Right lobe of liver (tissue), 6 donors: ENCODE measurements around the gene DIAPH1. TPM values are rescaled to one million over a fixed set of nuclear protein-coding genes. Genes with fewer than 3 reads are reported as not detected.

Experiments used
- ATAC-seq, 4 donors: fragments of 200-7000 bp; cut with Tn5 transposase; one replicate each; pipeline ENCODE4 v1.9.1; 2020; ENCODE audit warnings: mild to moderate bottlenecking in 4 of 4, moderate library complexity in 4 of 4
- DNase-seq, 3 donors: peaks; one replicate each; pipeline ENCODE4 v3.0.0-alpha.2; 2020
- H3K27ac ChIP-seq, 3 donors: fragments of 200-600 bp; one replicate each; pipeline ENCODE4 v1.8.0; 2022
- H3K27me3 ChIP-seq, 2 donors: fragments of 200-600 bp; one replicate each; pipeline ENCODE4 v1.8.0; 2022
- H3K36me3 ChIP-seq, 4 donors: fragments of 200-600 bp; sonication (generic) in 1 of 4; one replicate each; pipeline versions ENCODE4 v1.5.1 to v1.8.0; 2017 to 2022; ENCODE audit warnings: control low read depth in 1 of 4
- H3K4me1 ChIP-seq, 4 donors: fragments of 200-600 bp; sonication (generic) in 1 of 4; one replicate each; pipeline versions ENCODE4 v1.5.1 to v1.8.0; 2017 to 2022; ENCODE audit warnings: control low read depth in 1 of 4
- H3K4me3 ChIP-seq, 3 donors: fragments of 200-600 bp; one replicate each; pipeline ENCODE4 v1.8.0; 2022
- H3K9me3 ChIP-seq, 4 donors: fragments of 200-600 bp; sonication (generic) in 1 of 4; one replicate each; pipeline versions ENCODE4 v1.5.1 to v1.8.0; 2017 to 2022; ENCODE audit warnings: control low read depth in 1 of 4
- POLR2A ChIP-seq: fragments of 450-650 bp; IDR thresholded peaks from one replicate; pipeline ENCODE4 v1.6.1; 2017; ENCODE audit warnings: antibody characterized with exemption, mild to moderate bottlenecking
- WGBS: methylation state at CpG from one replicate; pipeline ENCODE4 v1.1.6; 2018; ENCODE audit warnings: low coverage, low lambda C conversion rate; ENCODE audit not compliant: insufficient coverage; ENCODE audit errors: missing lambda C conversion rate; 5-methylcytosine and 5-hydroxymethylcytosine counted together
- intact Hi-C, 2 donors: fragments of 100-400 bp; cut with DNase I; formaldehyde crosslinking; loops; one replicate each; pipeline versions ENCODE4 v1.11.2 to v1.14.1; 2022
- small RNA-seq, 2 experiments: library from RNA; depleted of rRNA; stranded (forward); fragments of <200 nt; gene quantifications; one replicate each; pipeline ENCODE3, GENCODE V24; 2016
- total RNA-seq, 6 experiments: library from RNA; depleted of rRNA in 2 of 6; stranded (reverse); fragments of >200 nt in 2 of 6; fragmentation: NEBNext Ultra II Directional in 3 of 6; extraction: Animal tissue kit (Norgen Biotek cat#: 25700) in 3 of 6; gene quantifications; one replicate each; pipeline versions ENCODE4 v1.1.0 to v1.2.4, GENCODE V29; 2016 to 2023
- TF ChIP-seq, protein P1 (sequence below), 4 donors: fragments of 200-600 bp in 3 of 4; fragments of 450-650 bp in 1 of 4; IDR thresholded peaks; one replicate each; pipeline versions ENCODE4 v1.5.1 to v1.8.0; 2016 to 2022; ENCODE audit warnings: antibody characterized with exemption in 4 of 4, mild to moderate bottlenecking in 2 of 4
- donor health status: DM: no; HTN: yes; CAD: no.
- donor health status: DM: no; HTN: no; CAD: no.
- donor health status: DM: no; HTN: no; CAD: no.
- donor health status: DM: no; HTN: yes; CAD: no.
- donor health status: DM: no; HTN: yes; CAD: no.

The DIAPH1 gene
- total RNA-seq, 6 experiments from 2014 or later, result 93.7 to 114 (median 107) TPM

DNA sequence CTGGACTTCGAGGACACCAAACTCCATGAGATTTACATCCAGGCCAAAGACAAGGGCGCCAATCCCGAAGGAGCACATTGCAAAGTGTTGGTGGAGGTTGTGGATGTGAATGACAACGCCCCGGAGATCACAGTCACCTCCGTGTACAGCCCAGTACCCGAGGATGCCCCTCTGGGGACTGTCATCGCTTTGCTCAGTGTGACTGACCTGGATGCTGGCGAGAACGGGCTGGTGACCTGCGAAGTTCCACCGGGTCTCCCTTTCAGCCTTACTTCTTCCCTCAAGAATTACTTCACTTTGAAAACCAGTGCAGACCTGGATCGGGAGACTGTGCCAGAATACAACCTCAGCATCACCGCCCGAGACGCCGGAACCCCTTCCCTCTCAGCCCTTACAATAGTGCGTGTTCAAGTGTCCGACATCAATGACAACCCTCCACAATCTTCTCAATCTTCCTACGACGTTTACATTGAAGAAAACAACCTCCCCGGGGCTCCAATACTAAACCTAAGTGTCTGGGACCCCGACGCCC is 141.7 kb downstream of the DIAPH1 start:
- Histone ChIP-seq H3K9me3 (no peaks in the 10 kb centered on the region), H3K4me1 (peaks cover 0 to 8% (median 2%) of the 10 kb centered on the region in 4 donors), H3K27me3 (peaks cover 0 to 4% of the 10 kb centered on the region in 2 donors), H3K36me3 (no peaks in the 10 kb centered on the region), H3K27ac (no peak overlapping the region), H3K4me3 (peak overlapping the region; percentile 55 to 67 (median 61))
- WGBS, result 41% methylated on average over 22 of the region's 24 CpGs
- DNase-seq (no peak), ATAC-seq (no peak)
- intact Hi-C loops, result loop anchor here in 1 of 2 donors (10.0 kb wide), 1 partner anchor 48 kb away; no protein-coding TSS in a partner anchor
- TF ChIP-seq, protein P1, sequence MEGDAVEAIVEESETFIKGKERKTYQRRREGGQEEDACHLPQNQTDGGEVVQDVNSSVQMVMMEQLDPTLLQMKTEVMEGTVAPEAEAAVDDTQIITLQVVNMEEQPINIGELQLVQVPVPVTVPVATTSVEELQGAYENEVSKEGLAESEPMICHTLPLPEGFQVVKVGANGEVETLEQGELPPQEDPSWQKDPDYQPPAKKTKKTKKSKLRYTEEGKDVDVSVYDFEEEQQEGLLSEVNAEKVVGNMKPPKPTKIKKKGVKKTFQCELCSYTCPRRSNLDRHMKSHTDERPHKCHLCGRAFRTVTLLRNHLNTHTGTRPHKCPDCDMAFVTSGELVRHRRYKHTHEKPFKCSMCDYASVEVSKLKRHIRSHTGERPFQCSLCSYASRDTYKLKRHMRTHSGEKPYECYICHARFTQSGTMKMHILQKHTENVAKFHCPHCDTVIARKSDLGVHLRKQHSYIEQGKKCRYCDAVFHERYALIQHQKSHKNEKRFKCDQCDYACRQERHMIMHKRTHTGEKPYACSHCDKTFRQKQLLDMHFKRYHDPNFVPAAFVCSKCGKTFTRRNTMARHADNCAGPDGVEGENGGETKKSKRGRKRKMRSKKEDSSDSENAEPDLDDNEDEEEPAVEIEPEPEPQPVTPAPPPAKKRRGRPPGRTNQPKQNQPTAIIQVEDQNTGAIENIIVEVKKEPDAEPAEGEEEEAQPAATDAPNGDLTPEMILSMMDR (IDR thresholded peaks at IDR 0.05), result no peak
- no peak for TF ChIP-seq POLR2A

DNA sequence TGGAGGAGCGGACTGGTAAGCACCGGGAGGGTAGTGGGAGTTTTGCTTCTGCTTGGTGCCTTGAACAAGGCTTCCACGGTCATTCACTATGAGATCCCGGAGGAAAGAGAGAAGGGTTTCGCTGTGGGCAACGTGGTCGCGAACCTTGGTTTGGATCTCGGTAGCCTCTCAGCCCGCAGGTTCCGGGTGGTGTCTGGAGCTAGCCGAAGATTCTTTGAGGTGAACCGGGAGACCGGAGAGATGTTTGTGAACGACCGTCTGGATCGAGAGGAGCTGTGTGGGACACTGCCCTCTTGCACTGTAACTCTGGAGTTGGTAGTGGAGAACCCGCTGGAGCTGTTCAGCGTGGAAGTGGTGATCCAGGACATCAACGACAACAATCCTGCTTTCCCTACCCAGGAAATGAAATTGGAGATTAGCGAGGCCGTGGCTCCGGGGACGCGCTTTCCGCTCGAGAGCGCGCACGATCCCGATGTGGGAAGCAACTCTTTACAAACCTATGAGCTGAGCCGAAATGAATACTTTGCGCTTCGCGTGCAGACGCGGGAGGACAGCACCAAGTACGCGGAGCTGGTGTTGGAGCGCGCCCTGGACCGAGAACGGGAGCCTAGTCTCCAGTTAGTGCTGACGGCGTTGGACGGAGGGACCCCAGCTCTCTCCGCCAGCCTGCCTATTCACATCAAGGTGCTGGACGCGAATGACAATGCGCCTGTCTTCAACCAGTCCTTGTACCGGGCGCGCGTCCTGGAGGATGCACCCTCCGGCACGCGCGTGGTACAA is 142.5 kb downstream of the DIAPH1 start:
- H3K27me3 ChIP-seq, result peaks cover 0 to 4% of the 10 kb centered on the region in 2 donors
- H3K36me3 ChIP-seq, result no peaks in the 10 kb centered on the region
- peak overlapping the region; percentile 55 to 67 (median 61) for H3K4me3 ChIP-seq
- H3K27ac ChIP-seq, result peak overlapping the region; percentile 59 to 77 (median 73)
- intact Hi-C loops, result loop anchor here in 1 of 2 donors (10.0 kb wide), 1 partner anchor 48 kb away; no protein-coding TSS in a partner anchor
- WGBS, result 1% methylated on average over 26 of the region's 58 CpGs
- TF ChIP-seq, protein P1 (IDR thresholded peaks at IDR 0.05), result no peak
- no peak for TF ChIP-seq POLR2A
- ATAC-seq, result peak; percentile 59 to 67 (median 65)
- DNase-seq, result peak in 2 of 3 donors; percentile 47 to 53
- peaks cover 0 to 8% (median 2%) of the 10 kb centered on the region in 4 donors for H3K4me1 ChIP-seq
- H3K9me3 ChIP-seq, result no peaks in the 10 kb centered on the region

DNA sequence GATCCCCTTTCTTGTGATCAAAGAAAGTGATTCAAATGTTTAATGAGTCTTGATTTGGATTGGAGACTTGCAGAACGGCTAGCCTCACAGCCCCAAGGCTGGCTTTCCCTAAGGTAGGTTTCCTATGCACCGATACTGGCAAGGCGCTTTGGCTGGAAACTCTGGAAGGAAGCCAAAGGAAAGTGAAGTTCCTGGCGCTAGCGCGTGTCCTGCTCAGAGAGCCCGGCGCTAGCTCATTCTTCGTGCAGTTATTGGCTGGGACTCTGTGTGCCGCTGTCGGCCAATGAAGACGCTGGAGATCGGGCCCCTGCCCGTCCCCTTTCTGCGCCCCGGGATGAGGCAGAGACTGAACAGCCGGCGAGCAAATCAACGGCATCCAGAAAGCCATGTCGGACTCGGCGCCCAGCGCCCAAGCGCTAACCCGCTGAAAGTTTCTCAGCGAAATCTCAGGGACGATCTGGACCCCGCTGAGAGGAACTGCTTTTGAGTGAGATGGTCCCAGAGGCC is 143.1 kb downstream of the DIAPH1 start, which contains the start of gene PCDHGC3:
TSS of gene PCDHGC3 (plus strand) at position 342 of the 507 bp plus-strand sequence. CDS start at position 493, 151 bp downstream.
- H3K9me3 ChIP-seq, result no peaks in the 10 kb centered on the region
- peak; percentile 87 to 90 (median 90) for DNase-seq
- ATAC-seq, result peak; percentile 98 to 99 (median 99)
- peak within 1 kb of the TSS; percentile 55 to 67 (median 61) for H3K4me3 ChIP-seq
- peaks cover 0 to 8% (median 2%) of the 10 kb centered on the region in 4 donors for H3K4me1 ChIP-seq
- TF ChIP-seq, protein P1 (IDR thresholded peaks at IDR 0.05), result peak; percentile 6 to 47 (median 32)
- peak; percentile 59 for TF ChIP-seq POLR2A
- under 1% methylated on average over 22 of the region's 28 CpGs for WGBS
- intact Hi-C loops, result loop anchor here in 1 of 2 donors (10.0 kb wide), 1 partner anchor 49 kb away; no protein-coding TSS in a partner anchor
- H3K27me3 ChIP-seq, result peaks cover 0 to 4% of the 10 kb centered on the region in 2 donors
- H3K27ac ChIP-seq, result peak within 1 kb of the TSS; percentile 59 to 77 (median 73)
- H3K36me3 ChIP-seq, result no peaks in the 10 kb centered on the region

DNA sequence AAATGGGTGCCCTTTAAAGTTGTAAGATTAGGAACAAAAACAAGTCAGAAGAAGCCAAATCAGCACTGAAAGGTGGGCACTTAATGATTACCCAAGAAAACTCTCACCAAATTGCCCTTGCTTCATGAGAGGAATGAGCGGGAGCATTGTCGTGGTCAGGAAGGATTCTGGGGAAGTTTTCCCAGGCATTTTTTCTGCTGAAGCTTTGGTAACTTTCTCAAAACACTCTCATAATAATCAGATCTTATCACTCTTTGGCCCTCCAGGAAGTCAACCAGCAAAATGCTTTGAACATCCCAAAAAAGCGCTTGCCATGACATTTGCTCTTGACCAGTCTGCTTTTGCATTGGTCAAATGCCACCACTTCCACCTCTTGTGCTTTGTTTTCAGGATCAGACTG is 153.4 kb downstream of the DIAPH1 start:
- ATAC-seq, result no peak
- intact Hi-C loops, result no loop called here
- 97% methylated on average over 3 of the region's 3 CpGs for WGBS
- TF ChIP-seq POLR2A, result no peak
- TF ChIP-seq, protein P1 (IDR thresholded peaks at IDR 0.05), result no peak
- H3K27ac ChIP-seq, result no peak overlapping the region
- no peaks in the 10 kb centered on the region for H3K27me3 ChIP-seq
- no peak for DNase-seq
- H3K9me3 ChIP-seq, result no peaks in the 10 kb centered on the region
- H3K4me3 ChIP-seq, result no peak overlapping the region
- H3K4me1 ChIP-seq, result no peaks in the 10 kb centered on the region
- no peaks in the 10 kb centered on the region for H3K36me3 ChIP-seq

Small RNA genes lying within 50 kb of the gene (small RNA-seq; reads per million reads assigned to genes)
- gene RPS27AP10, result 0 reads per million in 2 experiments

Other genes starting within 250 kb of the DIAPH1 start
- gene PCDHGB3, start 248.8 kb downstream of the DIAPH1 start, total RNA-seq, result 1 to 10 TPM in 3 of 6 experiments, under 1 TPM in 3; 0.56 to 1.8 (median 1.2) TPM
- gene PCDHGA6, start 245.1 kb downstream of the DIAPH1 start, total RNA-seq, result 1 to 10 TPM in 3 of 6 experiments, under 1 TPM in 3; 0.56 to 1.3 (median 0.89) TPM
- under 1 TPM; 0.37 to 0.99 (median 0.76) TPM for gene PCDHGA7, start 236.3 kb downstream of the DIAPH1 start, total RNA-seq
- 1 to 10 TPM; 1.6 to 5.5 (median 2.4) TPM for gene PCDHGB4, start 231.3 kb downstream of the DIAPH1 start, total RNA-seq
- gene PCDHGA8, start 226.4 kb downstream of the DIAPH1 start, total RNA-seq, result under 1 TPM; 0.27 to 0.88 (median 0.50) TPM
- 1 to 10 TPM; 3.0 to 6.8 (median 4.0) TPM for gene PCDHGB5, start 221.1 kb downstream of the DIAPH1 start, total RNA-seq
- 1 to 10 TPM; 1.0 to 2.5 (median 1.3) TPM for gene PCDHGA9, start 216.2 kb downstream of the DIAPH1 start, total RNA-seq
- gene PCDHGB6, start 211.0 kb downstream of the DIAPH1 start, total RNA-seq, result 1 to 10 TPM; 1.9 to 5.0 (median 2.9) TPM
- gene PCDHGA10, start 206.0 kb downstream of the DIAPH1 start, total RNA-seq, result 1 to 10 TPM; 1.5 to 4.6 (median 2.8) TPM
- 1 to 10 TPM; 1.2 to 3.7 (median 2.7) TPM for gene PCDHGB7, start 201.3 kb downstream of the DIAPH1 start, total RNA-seq
- gene PCDHGA11, start 197.9 kb downstream of the DIAPH1 start, total RNA-seq, result 1 to 10 TPM in 3 of 6 experiments, under 1 TPM in 3; 0.81 to 1.7 (median 1.1) TPM
- 1 to 10 TPM in 4 of 6 experiments, under 1 TPM in 2; 0.73 to 1.6 (median 1.3) TPM for gene PCDHGA12, start 188.5 kb downstream of the DIAPH1 start, total RNA-seq
- 10 to 100 TPM in 1 of 6 experiments, 1 to 10 TPM in 5; 6.1 to 10.6 (median 7.6) TPM for gene PCDHGC3, start 143.0 kb downstream of the DIAPH1 start, total RNA-seq
- 10 to 100 TPM in 1 of 6 experiments, under 1 TPM in 5; 0.20 to 10.7 (median 0.34) TPM for gene PCDHGC4, start 134.0 kb downstream of the DIAPH1 start, total RNA-seq
- gene PCDHGC5, start 129.9 kb downstream of the DIAPH1 start, total RNA-seq, result under 1 TPM; 0.24 to 0.37 (median 0.32) TPM
- gene HDAC3, start 17.8 kb upstream of the DIAPH1 start, total RNA-seq, result 10 to 100 TPM; 18.2 to 26.5 (median 23.3) TPM
- 1 to 10 TPM in 4 of 6 experiments, under 1 TPM in 2; 0.53 to 2.6 (median 1.2) TPM for gene RELL2, start 18.0 kb upstream of the DIAPH1 start, total RNA-seq
- 1 to 10 TPM in 5 of 6 experiments, under 1 TPM in 1; 0.77 to 6.4 (median 3.3) TPM for gene FCHSD1, start 32.4 kb upstream of the DIAPH1 start, total RNA-seq
- gene ARAP3, start 63.2 kb upstream of the DIAPH1 start, total RNA-seq, result 1 to 10 TPM; 1.4 to 6.0 (median 3.7) TPM